SJCRH30 (cell line): ENCODE measurements around the gene MAX. TPM values are rescaled to one million over a fixed set of nuclear protein-coding genes. Genes with fewer than 3 reads are reported as not detected.

Experiments used
- DNase-seq, 2 experiments: peaks; one replicate each; pipeline ENCODE4 v3.0.0-alpha.2; 2015 to 2020
- H3K27ac ChIP-seq: fragments of 250-450 bp; sonication (Bioruptor Pico); 2 replicates; pipeline ENCODE4 v1.5.1; 2020; ENCODE audit warnings: mild to moderate bottlenecking, moderate library complexity
- H3K27me3 ChIP-seq: fragments of 250-450 bp; sonication (Bioruptor Pico); 2 replicates; pipeline ENCODE4 v1.5.1; 2020; ENCODE audit warnings: mild to moderate bottlenecking, moderate library complexity
- H3K36me3 ChIP-seq: fragments of 250-450 bp; sonication (Bioruptor Pico); 2 replicates; pipeline ENCODE4 v1.5.1; 2020; ENCODE audit warnings: mild to moderate bottlenecking, moderate library complexity
- H3K4me1 ChIP-seq: fragments of 250-450 bp; sonication (Bioruptor Pico); 2 replicates; pipeline ENCODE4 v1.5.1; 2020; ENCODE audit warnings: mild to moderate bottlenecking, moderate library complexity
- H3K4me3 ChIP-seq: fragments of 250-450 bp; sonication (Bioruptor Pico); 2 replicates; pipeline ENCODE4 v1.5.1; 2020; ENCODE audit warnings: mild to moderate bottlenecking, moderate library complexity
- H3K9me3 ChIP-seq: fragments of 250-450 bp; sonication (Bioruptor Pico); replicated peaks from 2 replicates; pipeline ENCODE4 v1.5.1; 2020; ENCODE audit warnings: mild to moderate bottlenecking, moderate library complexity
- total RNA-seq: library from RNA; depleted of rRNA; stranded (reverse); fragments of >200 nt; shearing (Covaris generic); gene quantifications from 2 replicates; pipeline ENCODE4 v1.2.3, GENCODE V29; 2014

Gene MAX
- total RNA-seq, 1 experiment from 2014 or later: 41.8 TPM

DNA sequence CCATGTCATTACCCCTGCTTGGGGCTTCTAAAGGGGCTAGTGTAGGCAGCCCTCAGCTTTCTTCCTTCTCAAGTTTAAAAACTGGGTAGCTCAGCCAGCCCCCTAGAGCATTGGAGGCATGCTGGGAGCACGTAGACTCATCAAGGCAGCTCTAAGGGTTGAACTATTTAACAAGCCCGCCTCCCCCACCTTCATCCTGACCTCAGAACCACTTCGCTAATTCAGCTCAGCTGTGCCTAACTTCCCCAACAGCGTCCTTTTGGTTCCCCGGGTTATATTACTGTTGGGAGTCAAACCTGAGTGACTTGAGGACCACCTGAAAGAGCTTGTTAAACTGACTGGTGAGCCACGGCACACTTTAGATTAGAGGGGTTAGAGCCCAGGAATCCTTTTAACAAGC is 30.1 kb downstream of the MAX start:
- no peak overlapping the region for H3K4me3 ChIP-seq
- no peak overlapping the region for H3K27ac ChIP-seq
- no peaks in the 10 kb centered on the region for H3K9me3 ChIP-seq
- H3K4me1 ChIP-seq: no peaks in the 10 kb centered on the region
- H3K36me3 ChIP-seq: no peaks in the 10 kb centered on the region; the same call in 1 of the 2 replicates
- no peak for DNase-seq
- H3K27me3 ChIP-seq: no peaks in the 10 kb centered on the region

DNA sequence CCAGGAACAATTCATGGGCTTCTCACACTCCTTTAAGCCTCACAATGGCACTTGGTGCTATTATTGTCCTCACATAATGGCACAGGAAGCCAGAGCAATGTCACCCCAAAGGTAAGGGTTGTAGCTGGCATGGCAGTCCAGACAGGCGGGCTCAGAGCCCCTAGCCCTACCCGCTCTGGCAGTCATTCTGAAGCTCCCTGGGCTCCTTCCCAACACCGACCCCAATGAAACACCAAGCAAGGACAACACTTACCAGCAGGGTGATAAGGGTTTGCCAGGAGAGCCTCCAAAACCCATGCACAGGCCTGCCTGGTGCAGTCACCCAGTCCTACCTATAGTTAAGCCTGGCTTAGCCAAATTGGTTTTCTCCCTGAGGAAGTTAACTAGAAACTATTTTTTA is 30.8 kb downstream of the MAX start:
- Histone ChIP-seq H3K27me3 (no peaks in the 10 kb centered on the region), H3K36me3 (no peaks in the 10 kb centered on the region), H3K4me3 (no peak overlapping the region), H3K9me3 (no peaks in the 10 kb centered on the region), H3K27ac (no peak overlapping the region), H3K4me1 (no peaks in the 10 kb centered on the region)
- DNase-seq: no peak

DNA sequence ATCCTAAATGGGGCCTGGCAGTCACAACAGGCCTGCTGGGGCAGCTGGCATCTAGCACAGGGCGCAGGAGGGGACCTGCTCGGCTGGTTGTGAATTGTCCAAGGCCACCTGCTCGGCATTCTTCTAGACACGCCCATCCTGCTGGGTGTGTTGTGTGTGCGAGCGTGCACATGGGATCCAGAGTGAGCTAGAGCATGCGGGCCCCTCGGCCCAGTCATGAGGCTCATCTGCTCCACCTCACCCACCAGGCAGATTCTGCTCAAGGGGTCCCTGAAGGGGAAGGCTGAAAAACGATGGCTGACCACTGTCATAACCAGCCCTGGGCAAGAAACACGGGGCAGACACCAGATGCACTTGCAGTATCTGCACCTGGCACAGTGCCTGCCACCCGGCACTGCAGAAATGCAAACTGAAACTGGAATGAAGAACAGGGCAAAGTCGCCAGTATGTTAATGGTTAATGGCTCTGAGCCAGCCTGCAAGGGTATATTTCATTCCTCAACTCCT is 31.8 kb downstream of the MAX start:
- no peaks in the 10 kb centered on the region for H3K36me3 ChIP-seq
- no peaks in the 10 kb centered on the region for H3K27me3 ChIP-seq
- H3K4me1 ChIP-seq: no peaks in the 10 kb centered on the region
- no peak for DNase-seq
- H3K4me3 ChIP-seq: no peak overlapping the region
- no peaks in the 10 kb centered on the region for H3K9me3 ChIP-seq
- no peak overlapping the region for H3K27ac ChIP-seq

- Histone ChIP-seq H3K4me3 (no peak overlapping the region), H3K36me3 (no peaks in the 10 kb centered on the region)
These were observed 32.4 kb downstream of the MAX start for GRCh38 chr14:65069874-65070413.

DNA sequence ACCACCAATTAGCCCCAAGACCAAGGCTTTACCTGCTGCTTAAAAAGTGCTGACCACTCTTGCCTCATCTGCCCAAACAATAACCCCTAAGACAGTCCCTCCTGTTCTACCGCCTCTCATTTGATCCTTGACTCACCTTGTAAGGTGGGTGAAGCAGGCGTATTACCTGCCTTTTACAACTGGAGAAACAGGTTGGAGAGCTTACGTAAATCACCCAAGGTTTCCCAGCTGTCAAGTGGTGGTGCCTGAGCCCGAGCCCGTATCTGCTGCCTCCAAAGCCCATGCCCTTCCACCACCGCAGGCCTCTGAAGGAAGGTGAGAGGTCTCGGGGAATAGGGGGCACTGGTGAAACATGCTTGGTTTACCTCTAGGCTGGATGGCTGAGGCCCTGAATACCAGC is 36.6 kb downstream of the MAX start:
- Histone ChIP-seq H3K4me1 (no peaks in the 10 kb centered on the region), H3K27ac (no peak overlapping the region), H3K27me3 (no peaks in the 10 kb centered on the region), H3K36me3 (peaks cover 7% of the 10 kb centered on the region; the same call in 1 of the 2 replicates), H3K4me3 (no peak overlapping the region), H3K9me3 (no peaks in the 10 kb centered on the region)
- DNase-seq: no peak

More at GRCh38 chr14:65069874-65070413, 32.4 kb downstream of the MAX start:
- no peaks in the 10 kb centered on the region for H3K4me1 ChIP-seq
- no peak overlapping the region for H3K27ac ChIP-seq
- no peaks in the 10 kb centered on the region for H3K27me3 ChIP-seq
- no peaks in the 10 kb centered on the region for H3K9me3 ChIP-seq
- DNase-seq: no peak

- Histone ChIP-seq H3K27ac (no peak overlapping the region), H3K4me3 (no peak overlapping the region), H3K4me1 (no peaks in the 10 kb centered on the region), H3K36me3 (peaks cover 7% of the 10 kb centered on the region; the same call in 1 of the 2 replicates), H3K27me3 (no peaks in the 10 kb centered on the region), H3K9me3 (no peaks in the 10 kb centered on the region)
- DNase-seq: no peak
These were observed 39.9 kb downstream of the MAX start for GRCh38 chr14:65062096-65063075.

DNA sequence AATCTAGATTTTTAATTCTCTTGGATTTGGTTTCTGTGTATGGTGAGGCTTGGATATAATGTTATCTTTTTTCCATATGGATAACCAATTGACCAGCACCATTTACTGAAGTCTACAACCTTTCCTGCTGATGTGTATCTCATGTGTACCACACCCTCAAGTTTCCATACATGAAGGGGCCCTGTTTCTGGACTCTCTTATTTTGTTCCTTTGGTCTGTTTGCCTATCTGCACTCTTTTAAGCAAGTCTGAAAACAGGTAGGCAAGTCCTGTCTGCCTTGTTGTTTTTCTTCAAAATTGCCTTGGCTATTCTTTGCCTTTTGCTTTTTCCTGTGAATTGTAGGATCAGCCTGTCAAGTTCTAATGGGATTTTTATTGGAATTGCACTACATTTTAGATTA is 44.6 kb downstream of the MAX start:
- Histone ChIP-seq H3K4me1 (no peaks in the 10 kb centered on the region), H3K27ac (no peak overlapping the region), H3K36me3 (peaks cover 7% of the 10 kb centered on the region; the same call in 1 of the 2 replicates), H3K4me3 (no peak overlapping the region), H3K9me3 (no peaks in the 10 kb centered on the region), H3K27me3 (no peaks in the 10 kb centered on the region)
- no peak for DNase-seq

GRCh38 chr14:65054471-65055085 is 47.7 kb downstream of the MAX start:
- Histone ChIP-seq H3K4me1 (no peaks in the 10 kb centered on the region), H3K27ac (no peak overlapping the region), H3K9me3 (no peaks in the 10 kb centered on the region), H3K27me3 (no peaks in the 10 kb centered on the region), H3K4me3 (no peak overlapping the region), H3K36me3 (no peaks in the 10 kb centered on the region)
- no peak for DNase-seq

- Histone ChIP-seq H3K27ac (no peak overlapping the region), H3K27me3 (no peaks in the 10 kb centered on the region), H3K4me1 (no peaks in the 10 kb centered on the region), H3K9me3 (no peaks in the 10 kb centered on the region), H3K4me3 (no peak overlapping the region), H3K36me3 (no peaks in the 10 kb centered on the region)
- no peak for DNase-seq
These were observed 48.9 kb downstream of the MAX start for GRCh38 chr14:65053466-65053865.

- H3K4me3 ChIP-seq: no peak overlapping the region
- DNase-seq: no peak
These were observed 49.5 kb downstream of the MAX start for GRCh38 chr14:65052832-65053231.

GRCh38 chr14:65045709-65046108 is 56.6 kb downstream of the MAX start:
- no peak for DNase-seq
- H3K27ac ChIP-seq: no peak overlapping the region
- H3K4me3 ChIP-seq: no peak overlapping the region
- H3K27me3 ChIP-seq: no peaks in the 10 kb centered on the region
- H3K36me3 ChIP-seq: no peaks in the 10 kb centered on the region; the same call in 1 of the 2 replicates
- no peaks in the 10 kb centered on the region for H3K9me3 ChIP-seq
- no peaks in the 10 kb centered on the region for H3K4me1 ChIP-seq

More at GRCh38 chr14:65052832-65053231, 49.5 kb downstream of the MAX start:
- Histone ChIP-seq H3K36me3 (no peaks in the 10 kb centered on the region), H3K27ac (no peak overlapping the region), H3K27me3 (no peaks in the 10 kb centered on the region), H3K4me1 (no peaks in the 10 kb centered on the region), H3K9me3 (no peaks in the 10 kb centered on the region)

DNA sequence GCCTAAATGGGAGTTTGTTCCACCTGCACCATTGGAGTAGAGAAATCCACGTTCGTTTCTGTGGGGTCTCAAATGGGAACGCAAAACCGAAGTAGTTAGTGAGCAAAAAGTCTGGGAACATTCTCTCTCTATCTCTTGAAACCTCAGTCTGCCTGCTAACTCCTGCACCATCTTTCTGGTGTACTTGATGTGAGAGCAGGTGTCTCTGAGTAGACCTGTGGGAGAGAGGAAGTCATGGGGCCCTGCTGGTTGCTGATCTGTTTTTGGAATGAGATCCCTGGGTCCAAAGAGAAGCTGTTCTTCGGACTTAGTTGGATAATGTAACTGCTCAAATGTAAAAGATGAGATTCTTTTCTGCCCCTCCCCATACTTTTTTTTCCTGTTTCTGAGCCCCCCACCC is 57.3 kb downstream of the MAX start:
- DNase-seq: no peak
- H3K27ac ChIP-seq: no peak overlapping the region
- H3K4me3 ChIP-seq: no peak overlapping the region
- H3K27me3 ChIP-seq: no peaks in the 10 kb centered on the region
- H3K36me3 ChIP-seq: no peaks in the 10 kb centered on the region; the same call in 1 of the 2 replicates
- H3K4me1 ChIP-seq: no peaks in the 10 kb centered on the region
- no peaks in the 10 kb centered on the region for H3K9me3 ChIP-seq

- H3K36me3 ChIP-seq: no peaks in the 10 kb centered on the region; the same call in 1 of the 2 replicates
- no peak for DNase-seq
- H3K4me1 ChIP-seq: no peaks in the 10 kb centered on the region
These were observed 57.7 kb downstream of the MAX start for GRCh38 chr14:65044596-65044959.

GRCh38 chr14:65043893-65044595 is 58.3 kb downstream of the MAX start:
- no peak overlapping the region for H3K4me3 ChIP-seq
- H3K36me3 ChIP-seq: peaks cover 2% of the 10 kb centered on the region; the same call in 1 of the 2 replicates
- H3K4me1 ChIP-seq: no peaks in the 10 kb centered on the region
- no peak overlapping the region for H3K27ac ChIP-seq
- H3K9me3 ChIP-seq: no peaks in the 10 kb centered on the region
- H3K27me3 ChIP-seq: no peaks in the 10 kb centered on the region
- DNase-seq: no peak

More at GRCh38 chr14:65044596-65044959, 57.7 kb downstream of the MAX start:
- Histone ChIP-seq H3K9me3 (no peaks in the 10 kb centered on the region), H3K27me3 (no peaks in the 10 kb centered on the region), H3K4me3 (no peak overlapping the region), H3K27ac (no peak overlapping the region)
